RWPE2 (cell line): Measurements from ENCODE around the gene PHLDB3.

Source experiments
- ATAC-seq: fragments of 200-7000 bp; cut with Tn5 transposase; 3 replicates; pipeline ENCODE4 v1.9.1; 2021; ENCODE audit warnings: low read depth
- DNase-seq: peaks from one replicate; pipeline ENCODE4 v3.0.0-alpha.2; 2020; ENCODE audit warnings: low spot score
- H3K27ac ChIP-seq: fragments of 450-650 bp; 2 replicates; pipeline ENCODE4 v1.5.1; 2017; ENCODE audit warnings: mild to moderate bottlenecking; ENCODE audit not compliant: poor library complexity, severe bottlenecking
- H3K27me3 ChIP-seq: fragments of 250-450 bp; sonication (Bioruptor Pico); 2 replicates; pipeline ENCODE4 v1.5.1; 2021; ENCODE audit warnings: mild to moderate bottlenecking, moderate library complexity; ENCODE audit not compliant: insufficient read depth, poor library complexity, severe bottlenecking
- H3K36me3 ChIP-seq: fragments of 250-450 bp; sonication (Bioruptor Pico); 2 replicates; pipeline ENCODE4 v1.5.1; 2020; ENCODE audit warnings: low read depth, mild to moderate bottlenecking, moderate library complexity
- H3K4me1 ChIP-seq: fragments of 250-450 bp; sonication (Bioruptor Pico); 2 replicates; pipeline ENCODE4 v1.5.1; 2021; ENCODE audit warnings: mild to moderate bottlenecking, moderate library complexity; ENCODE audit not compliant: insufficient read depth, poor library complexity, severe bottlenecking
- H3K4me3 ChIP-seq: fragments of 250-450 bp; sonication (Bioruptor Pico); 2 replicates; pipeline ENCODE4 v1.5.1; 2021; ENCODE audit warnings: mild to moderate bottlenecking, moderate library complexity; ENCODE audit not compliant: severe bottlenecking
- H3K9me3 ChIP-seq: fragments of 250-450 bp; sonication (Bioruptor Pico); 2 replicates; pipeline ENCODE4 v1.5.1; 2021; ENCODE audit warnings: mild to moderate bottlenecking, moderate library complexity; ENCODE audit not compliant: severe bottlenecking
- CTCF ChIP-seq: fragments of 450-650 bp; IDR thresholded peaks from one replicate; pipeline ENCODE4 v1.5.1; 2017; ENCODE audit warnings: mild to moderate bottlenecking, moderate library complexity; ENCODE audit not compliant: poor library complexity, severe bottlenecking

The PHLDB3 gene

GRCh38 chr19:43532571-43532961 is 28.0 kb upstream of the PHLDB3 start:
- ATAC-seq (no peak), DNase-seq (no peak)
- H3K4me1 ChIP-seq, result peaks cover 12% of the 10 kb centered on the region
- H3K27me3 ChIP-seq, result no peaks in the 10 kb centered on the region
- H3K9me3 ChIP-seq, result no peaks in the 10 kb centered on the region
- H3K36me3 ChIP-seq, result no peaks in the 10 kb centered on the region
- peak overlapping the region; percentile 81 for H3K27ac ChIP-seq
- TF ChIP-seq CTCF, result no peak
- peak overlapping the region; percentile 32 for H3K4me3 ChIP-seq

- no peak overlapping the region for H3K4me3 ChIP-seq
- ATAC-seq (no peak), DNase-seq (no peak)
- H3K9me3 ChIP-seq, result no peaks in the 10 kb centered on the region
- no peak for TF ChIP-seq CTCF
- peaks cover 11% of the 10 kb centered on the region for H3K36me3 ChIP-seq
- peaks cover 23% of the 10 kb centered on the region for H3K4me1 ChIP-seq
- H3K27me3 ChIP-seq, result no peaks in the 10 kb centered on the region
- H3K27ac ChIP-seq, result peak overlapping the region; percentile 82
Observed at GRCh38 chr19:43527860-43528622, 23.5 kb upstream of the PHLDB3 start.

GRCh38 chr19:43526884-43527859 is 22.6 kb upstream of the PHLDB3 start, which contains the start of gene ETHE1:
Gene ETHE1 (minus strand): TSS chr19:43527201. CDS start chr19:43527177, 24 bp downstream.
- peak within 1 kb of the TSS; percentile 82 for H3K27ac ChIP-seq
- H3K4me3 ChIP-seq, result peak within 1 kb of the TSS; percentile 93
- peak; percentile 60 for ATAC-seq
- H3K27me3 ChIP-seq, result no peaks in the 10 kb centered on the region
- peak; percentile 76 for DNase-seq
- peaks cover 20% of the 10 kb centered on the region for H3K4me1 ChIP-seq
- no peaks in the 10 kb centered on the region for H3K9me3 ChIP-seq
- H3K36me3 ChIP-seq, result peaks cover 18% of the 10 kb centered on the region
- no peak for TF ChIP-seq CTCF

- H3K9me3 ChIP-seq, result no peaks in the 10 kb centered on the region
- TF ChIP-seq CTCF, result no peak
- ATAC-seq, result peak; percentile 26
- peaks cover 19% of the 10 kb centered on the region for H3K4me1 ChIP-seq
- DNase-seq, result no peak
- H3K27ac ChIP-seq, result peak overlapping the region; percentile 82
- H3K36me3 ChIP-seq, result peaks cover 24% of the 10 kb centered on the region
- H3K4me3 ChIP-seq, result peak overlapping the region; percentile 93
- H3K27me3 ChIP-seq, result no peaks in the 10 kb centered on the region
Observed at GRCh38 chr19:43525836-43526771, 21.6 kb upstream of the PHLDB3 start.
